ENCODE data around the gene PIEZO1. TPM values are rescaled to one million over a fixed set of nuclear protein-coding genes. Genes with fewer than 3 reads are reported as not detected.
A peak's percentile ranks its signal among the peaks of the same experiment; 100 is the strongest.

PIEZO1 gene
- total and polyA plus RNA-seq, 9 of the 15 experiments (the other 6 are each of a cell fraction or from before 2014, with no cell fraction given): 3.6 to 432 (median 131) TPM

- no peak for TF ChIP-seq CREB3 (tag; conservative IDR thresholded peaks at IDR 0.05; ENCODE audit: low read depth)
- no peak for TF ChIP-seq DDX20 (tag; IDR thresholded peaks at IDR 0.05; ENCODE audit: low read depth)
- no peak for TF ChIP-seq MLX (CRISPR knock-in tag; conservative IDR thresholded peaks at IDR 0.05)
- TF ChIP-seq SOX6 (IDR thresholded peaks at IDR 0.05): no peak
- TF ChIP-seq HMBOX1 (IDR thresholded peaks at IDR 0.05): no peak
- no peak for TF ChIP-seq ILK (tag; IDR thresholded peaks at IDR 0.05; ENCODE audit: borderline replicate concordance, low read depth)
- peak; percentile 38; the same call in 1 of the 2 replicates for TF ChIP-seq MXI1 (IDR thresholded peaks at IDR 0.05; ENCODE audit: low read depth, low read length)
- TF ChIP-seq ZNF707 (CRISPR knock-in tag; conservative IDR thresholded peaks at IDR 0.05): no peak
- TF ChIP-seq TGIF2 (CRISPR knock-in tag; IDR thresholded peaks at IDR 0.05): no peak
- peak; percentile 60; the same call in 1 of the 2 replicates for TF ChIP-seq JUN (IDR thresholded peaks at IDR 0.05; ENCODE audit: borderline replicate concordance, low read depth, low read length)
- TF ChIP-seq JUN (CRISPR knock-in tag; IDR thresholded peaks at IDR 0.05; ENCODE audit: borderline replicate concordance): no peak; the same call in 1 of the 2 replicates
- TF ChIP-seq ZBTB49 (CRISPR knock-in tag; IDR thresholded peaks at IDR 0.05; ENCODE audit: borderline replicate concordance): no peak
- no peak for TF ChIP-seq ZFP1 (CRISPR knock-in tag; IDR thresholded peaks at IDR 0.05)
- no peak for TF ChIP-seq POLR2H (tag; IDR thresholded peaks at IDR 0.05; ENCODE audit: low read depth)
- TF ChIP-seq RHOXF2B (CRISPR knock-in tag; conservative IDR thresholded peaks at IDR 0.05): no peak
- peak in 1 of 2 experiments; percentile 52; a peak in 1 of 4 replicates for TF ChIP-seq SIN3A (IDR thresholded peaks at IDR 0.05; ENCODE audit: borderline replicate concordance in 2 of 2, control insufficient read depth in 1 of 2, low read depth in 2 of 2, low read length in 2 of 2)
- TF ChIP-seq TCF15 (CRISPR knock-in tag; IDR thresholded peaks at IDR 0.05): no peak
Measured at GRCh38 chr16:88782454-88783390, 2.3 kb downstream of the PIEZO1 start (continued).
